OCI-LY3 (cell line): ENCODE results near the gene ME3.

Experiments
- CTCF ChIP-seq: fragments of 200-600, 300-600 bp; sonication (generic); IDR thresholded peaks from 2 replicates; pipeline ENCODE4 v1.5.1; 2014; ENCODE audit warnings: antibody characterized with exemption, low read length, low read depth
- EZH2phosphoT487 ChIP-seq: fragments of 200-600 bp; shearing (Covaris generic); IDR thresholded peaks from 2 replicates; pipeline ENCODE4 v1.6.1; 2018; ENCODE audit warnings: antibody characterized with exemption, mixed run types, low read depth

- no peak for TF ChIP-seq CTCF
- TF ChIP-seq EZH2phosphoT487, result no peak
These were observed 174.6 kb downstream of the ME3 start for GRCh38 chr11:86497836-86498235.
